Osteoblast (primary cell): ENCODE results near the gene FARS2. TPM values are rescaled to one million over a fixed set of nuclear protein-coding genes. Genes with fewer than 3 reads are reported as not detected.

Source experiments
- DNase-seq: peaks from one replicate; pipeline ENCODE4 v3.0.0; 2011; ENCODE audit warnings: low spot score, mixed read lengths; ENCODE audit not compliant: insufficient read length; ENCODE audit errors: missing footprints
- H2AFZ ChIP-seq: 2 replicates; pipeline ENCODE4 v1.6.0; 2011; ENCODE audit warnings: mild to moderate bottlenecking, low read length
- H3K27ac ChIP-seq: 2 replicates; pipeline ENCODE4 v1.5.1; 2011; ENCODE audit warnings: mild to moderate bottlenecking, low read depth, low read length, moderate library complexity
- H3K27me3 ChIP-seq: 2 replicates; pipeline ENCODE4 v1.6.0; 2012; ENCODE audit warnings: mild to moderate bottlenecking, control low read depth, inconsistent platforms, low read length, moderate library complexity; ENCODE audit not compliant: insufficient read depth
- H3K36me3 ChIP-seq: 2 replicates; pipeline ENCODE4 v1.5.1; 2011; ENCODE audit warnings: mild to moderate bottlenecking, low read length, control low read depth, moderate library complexity; ENCODE audit not compliant: insufficient read depth
- H3K4me1 ChIP-seq: 2 replicates; pipeline ENCODE4 v1.5.1; 2011; ENCODE audit warnings: mild to moderate bottlenecking, low read length, control low read depth, moderate library complexity; ENCODE audit not compliant: insufficient read depth
- H3K4me2 ChIP-seq: 2 replicates; pipeline ENCODE4 v1.6.0; 2011; ENCODE audit warnings: mild to moderate bottlenecking, low read length; ENCODE audit not compliant: insufficient read depth
- H3K4me3 ChIP-seq: fragments of 200-600 bp; sonication (generic); 3 replicates; pipeline ENCODE4 v1.5.1; 2012; ENCODE audit warnings: mild to moderate bottlenecking, low read length, inconsistent platforms; ENCODE audit not compliant: insufficient read depth
- H3K79me2 ChIP-seq: 2 replicates; pipeline ENCODE4 v1.6.0; 2012; ENCODE audit warnings: mild to moderate bottlenecking, low read length, control low read depth, inconsistent platforms; ENCODE audit not compliant: insufficient read depth
- H3K9me3 ChIP-seq: 2 replicates; pipeline ENCODE4 v1.5.1; 2011; ENCODE audit warnings: low read depth, low read length, control low read depth
- H4K20me1 ChIP-seq: 2 replicates; pipeline ENCODE4 v1.6.0; 2012; ENCODE audit warnings: mild to moderate bottlenecking, low read length, control low read depth; ENCODE audit not compliant: insufficient read depth
- CTCF ChIP-seq: IDR thresholded peaks from 2 replicates; pipeline ENCODE4 v1.5.1; 2011; ENCODE audit warnings: mild to moderate bottlenecking, low read depth, low read length, moderate library complexity; ENCODE audit errors: extremely low read depth
- total RNA-seq: library from RNA; depleted of rRNA; stranded (reverse); fragments of >200 nt; gene quantifications from 2 replicates; pipeline ENCODE4 v1.2.3, GENCODE V29; 2012

Gene FARS2
- total RNA-seq, 1 donor, result 29.7 TPM

GRCh38 chr6:5338177-5338960, 77.1 kb downstream of the FARS2 start:
- no peaks in the 10 kb centered on the region for H3K27me3 ChIP-seq
- H4K20me1 ChIP-seq, result peaks cover 8% of the 10 kb centered on the region
- H3K36me3 ChIP-seq, result no peaks in the 10 kb centered on the region
- H3K79me2 ChIP-seq, result peaks cover 4% of the 10 kb centered on the region
- TF ChIP-seq CTCF, result no peak
- H3K4me1 ChIP-seq, result peaks cover 7% of the 10 kb centered on the region
- no peaks in the 10 kb centered on the region for H3K9me3 ChIP-seq
- no peak overlapping the region for H2AFZ ChIP-seq
- H3K4me2 ChIP-seq, result no peak overlapping the region
- no peak for DNase-seq
- no peak overlapping the region for H3K4me3 ChIP-seq
- H3K27ac ChIP-seq, result no peak overlapping the region

GRCh38 chr6:5339786-5340185, 78.5 kb downstream of the FARS2 start:
- H3K27me3 ChIP-seq, result no peaks in the 10 kb centered on the region
- H3K4me3 ChIP-seq, result no peak overlapping the region
- H4K20me1 ChIP-seq, result peaks cover 5% of the 10 kb centered on the region
- H2AFZ ChIP-seq, result no peak overlapping the region
- TF ChIP-seq CTCF, result no peak
- peaks cover 3% of the 10 kb centered on the region for H3K79me2 ChIP-seq
- H3K36me3 ChIP-seq, result no peaks in the 10 kb centered on the region
- no peak overlapping the region for H3K27ac ChIP-seq
- no peak for DNase-seq
- H3K4me2 ChIP-seq, result no peak overlapping the region
- H3K9me3 ChIP-seq, result no peaks in the 10 kb centered on the region
- H3K4me1 ChIP-seq, result peaks cover 4% of the 10 kb centered on the region

- peaks cover 4% of the 10 kb centered on the region for H3K4me1 ChIP-seq
- no peak overlapping the region for H3K27ac ChIP-seq
- H3K36me3 ChIP-seq, result no peaks in the 10 kb centered on the region
- no peaks in the 10 kb centered on the region for H3K27me3 ChIP-seq
- peaks cover 3% of the 10 kb centered on the region for H3K79me2 ChIP-seq
- TF ChIP-seq CTCF, result no peak
- peaks cover 5% of the 10 kb centered on the region for H4K20me1 ChIP-seq
- DNase-seq, result no peak
- H3K4me2 ChIP-seq, result no peak overlapping the region
- no peak overlapping the region for H2AFZ ChIP-seq
- H3K4me3 ChIP-seq, result no peak overlapping the region
- no peaks in the 10 kb centered on the region for H3K9me3 ChIP-seq
These were observed 80.5 kb downstream of the FARS2 start for GRCh38 chr6:5341845-5342244.

GRCh38 chr6:5343998-5344397, 82.7 kb downstream of the FARS2 start:
- no peak overlapping the region for H3K27ac ChIP-seq
- H2AFZ ChIP-seq, result no peak overlapping the region
- H3K4me3 ChIP-seq, result no peak overlapping the region
- TF ChIP-seq CTCF, result no peak
- no peaks in the 10 kb centered on the region for H3K9me3 ChIP-seq
- H3K27me3 ChIP-seq, result no peaks in the 10 kb centered on the region
- H3K79me2 ChIP-seq, result no peaks in the 10 kb centered on the region
- no peaks in the 10 kb centered on the region for H3K36me3 ChIP-seq
- no peak overlapping the region for H3K4me2 ChIP-seq
- H3K4me1 ChIP-seq, result no peaks in the 10 kb centered on the region
- no peaks in the 10 kb centered on the region for H4K20me1 ChIP-seq
- DNase-seq, result no peak
